Small intestine (tissue), 7 donors: ENCODE measurements around the gene KIF26B. TPM values are rescaled to one million over a fixed set of nuclear protein-coding genes. Genes with fewer than 3 reads are reported as not detected.
"Not testable (repeated sequence)": the region's sequence is repeated elsewhere in the genome, so short reads cannot be mapped to it uniquely, and the experiment has no call there.

Source experiments
- DNase-seq, 2 donors: peaks; one replicate each; pipeline versions ENCODE4 v3.0.0 to v3.0.0-alpha.2; 2013
- FAIRE-seq: peaks from 2 replicates; lab custom pipeline; 2012; peaks lifted over from hg19 to GRCh38; lab: Jason Lieb, UNC
- H3K27ac ChIP-seq, 3 donors: one replicate each; pipeline ENCODE4 v1.5.1; 2013; ENCODE audit warnings: low read length in 2 of 3, mild to moderate bottlenecking in 2 of 3, control low read depth in 1 of 3, inconsistent platforms in 1 of 3, low read depth in 1 of 3, moderate library complexity in 1 of 3
- H3K27me3 ChIP-seq, 3 donors: one replicate each; pipeline ENCODE4 v1.6.1; 2013; ENCODE audit warnings: low read length in 3 of 3, inconsistent platforms in 1 of 3; ENCODE audit not compliant: control insufficient read depth in 3 of 3, insufficient read depth in 3 of 3
- H3K36me3 ChIP-seq, 3 donors: one replicate each; pipeline ENCODE4 v1.6.1; 2013; ENCODE audit warnings: low read length in 3 of 3, inconsistent platforms in 1 of 3, low read depth in 1 of 3, mild to moderate bottlenecking in 1 of 3, moderate library complexity in 1 of 3; ENCODE audit not compliant: control insufficient read depth in 3 of 3, insufficient read depth in 2 of 3
- H3K4me1 ChIP-seq, 3 donors: one replicate each; pipeline ENCODE4 v1.6.1; 2013; ENCODE audit warnings: low read length in 2 of 3, inconsistent platforms in 1 of 3, low read depth in 1 of 3, mild to moderate bottlenecking in 1 of 3, moderate library complexity in 1 of 3; ENCODE audit not compliant: control insufficient read depth in 3 of 3, insufficient read depth in 2 of 3
- H3K4me3 ChIP-seq, 3 donors: one replicate each; pipeline ENCODE4 v1.5.1; 2013; ENCODE audit warnings: low read length in 3 of 3, control low read depth in 1 of 3, inconsistent platforms in 1 of 3, low read depth in 1 of 3, mild to moderate bottlenecking in 1 of 3, moderate library complexity in 1 of 3
- H3K9me3 ChIP-seq, 2 donors: one replicate each; pipeline ENCODE4 v1.6.1; 2013; ENCODE audit warnings: low read depth in 1 of 2, low read length in 1 of 2; ENCODE audit not compliant: control insufficient read depth in 2 of 2, insufficient read depth in 1 of 2
- WGBS, 3 donors: extraction: QIAGEN DNeasy Blood & Tissue Kit; methylation state at CpG; one replicate each; pipeline ENCODE4 v1.1.7; 2013; 5-methylcytosine and 5-hydroxymethylcytosine counted together
- polyA plus RNA-seq, 4 donors: library from polyadenylated mRNA; stranded (reverse) in 3 of 4; unstranded in 1 of 4; fragments of 200-250 nt in 3 of 4; fragments of 120-200 nt in 1 of 4; gene quantifications; one replicate each; pipeline versions ENCODE4 v1.2.1 to v1.2.3, GENCODE V29; 2013
- donor health status: healthy with polysubstance abuse.
- donor health status: control.
- donor health status: control.
- donor health status: Bipolar disorder and iron deficiency.
- donor health status: healthy.

The KIF26B gene
- polyA plus RNA-seq, 4 donors, result 0.27 to 4.0 (median 1.3) TPM; not detected in 1

DNA sequence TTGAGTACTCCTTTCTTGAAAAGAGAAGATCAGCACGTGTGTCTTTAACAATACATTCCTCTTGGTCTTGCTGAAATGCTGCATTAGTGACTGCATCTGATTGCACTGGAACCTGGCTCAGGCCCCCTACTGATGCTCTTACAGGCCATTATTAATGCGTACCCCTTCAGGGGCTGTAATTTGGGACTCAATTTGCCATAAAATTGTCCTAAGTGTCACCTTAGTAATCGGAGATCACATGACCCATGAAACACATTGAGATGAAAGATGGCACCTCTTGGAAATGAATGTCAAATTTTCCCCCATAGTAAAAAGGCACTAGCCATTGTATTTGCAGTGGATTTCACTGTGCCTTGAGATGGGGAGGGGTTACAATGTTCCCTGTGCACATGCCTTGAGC is 563.3 kb downstream of the KIF26B start:
- Histone ChIP-seq H3K4me1 (no peaks in the 10 kb centered on the region), H3K36me3 (no peaks in the 10 kb centered on the region), H3K27ac (no peak overlapping the region), H3K9me3 (no peaks in the 10 kb centered on the region), H3K27me3 (no peaks in the 10 kb centered on the region), H3K4me3 (no peak overlapping the region)
- FAIRE-seq (no peak), DNase-seq (no peak)
- WGBS, 3 donors, result 84 to 90% (median 88%) methylated on average over 3 of the region's 3 CpGs

DNA sequence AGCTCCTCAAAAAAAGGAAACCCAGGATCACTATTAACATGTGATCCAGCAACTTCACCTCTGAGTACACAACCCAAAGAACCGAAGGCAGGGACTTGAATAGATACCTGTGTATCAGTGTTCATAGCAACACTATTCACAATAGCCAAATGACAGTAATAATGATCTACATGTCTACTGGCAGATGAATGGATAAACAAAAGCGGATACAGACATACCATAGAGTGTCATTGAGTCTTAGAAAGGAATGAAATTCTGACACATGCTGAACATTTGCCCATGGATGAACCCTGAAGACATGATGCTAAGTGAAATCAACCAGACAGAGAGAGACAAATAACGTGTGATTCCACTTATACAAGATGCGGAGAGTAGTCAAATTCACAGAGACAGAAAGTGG is 564.2 kb downstream of the KIF26B start:
- Histone ChIP-seq H3K9me3 (no peaks in the 10 kb centered on the region), H3K4me3 (no peak overlapping the region), H3K27ac (no peak overlapping the region), H3K4me1 (no peaks in the 10 kb centered on the region), H3K36me3 (no peaks in the 10 kb centered on the region), H3K27me3 (no peaks in the 10 kb centered on the region)
- WGBS, 3 donors, result 94% methylated on average over 4 of the region's 4 CpGs
- FAIRE-seq (no peak), DNase-seq (no peak)

DNA sequence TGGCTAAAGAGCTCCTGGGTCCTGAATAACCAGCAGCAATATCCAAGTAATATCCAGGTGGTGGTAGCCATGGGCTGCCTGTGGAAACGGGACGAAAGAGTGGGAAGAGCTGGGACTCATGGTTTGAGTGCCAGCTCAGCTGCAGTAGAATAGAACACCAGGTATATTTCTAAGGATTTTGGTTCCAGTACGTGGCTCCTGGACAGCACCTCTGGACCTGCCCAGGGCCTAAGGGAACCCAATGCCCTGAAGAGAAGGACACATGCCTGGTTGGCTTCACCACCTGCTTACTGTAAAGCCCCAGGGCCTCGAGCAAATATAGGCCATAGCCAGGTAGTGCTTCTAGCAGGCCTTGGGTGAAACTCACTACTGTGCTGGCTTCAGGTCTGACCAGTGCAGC is 566.7 kb downstream of the KIF26B start:
- WGBS, 3 donors, result 72 to 91% (median 79%) methylated on average over 4 of the region's 4 CpGs

DNA sequence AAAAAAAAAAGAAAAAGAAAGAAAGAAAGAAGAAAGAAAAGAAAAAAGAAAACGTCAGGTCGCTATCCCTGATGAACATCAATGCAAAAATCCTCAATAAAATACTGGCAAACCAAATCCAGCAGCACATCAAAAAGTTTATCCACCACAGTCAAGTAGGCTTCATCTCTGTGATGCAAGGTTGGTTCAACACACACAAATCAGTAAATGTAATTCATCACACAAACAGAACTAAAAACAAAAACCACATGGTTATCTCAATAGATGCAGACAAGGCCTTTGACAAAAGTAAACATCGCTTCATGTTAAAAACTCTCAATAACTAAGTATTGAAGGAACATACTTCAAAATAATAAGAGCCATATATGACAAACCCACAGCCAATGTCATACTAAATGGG is 573.2 kb downstream of the KIF26B start:
- H3K27ac ChIP-seq, H3K4me1 ChIP-seq, FAIRE-seq, H3K9me3 ChIP-seq, DNase-seq, H3K4me3 ChIP-seq, H3K27me3 ChIP-seq, H3K36me3 ChIP-seq: not testable (repeated sequence)
- 92 to 96% (median 94%) methylated on average over 3 of the region's 3 CpGs for WGBS, 3 donors

More for the DNA sequence above, 566.7 kb downstream of the KIF26B start:
- no peak for DNase-seq
- no peaks in the 10 kb centered on the region for H3K4me1 ChIP-seq
- no peak for FAIRE-seq
- H3K27ac ChIP-seq, result no peak overlapping the region
- no peaks in the 10 kb centered on the region for H3K27me3 ChIP-seq
- H3K36me3 ChIP-seq, result no peaks in the 10 kb centered on the region
- peaks cover 0 to 3% of the 10 kb centered on the region in 2 donors for H3K9me3 ChIP-seq
- no peak overlapping the region for H3K4me3 ChIP-seq

DNA sequence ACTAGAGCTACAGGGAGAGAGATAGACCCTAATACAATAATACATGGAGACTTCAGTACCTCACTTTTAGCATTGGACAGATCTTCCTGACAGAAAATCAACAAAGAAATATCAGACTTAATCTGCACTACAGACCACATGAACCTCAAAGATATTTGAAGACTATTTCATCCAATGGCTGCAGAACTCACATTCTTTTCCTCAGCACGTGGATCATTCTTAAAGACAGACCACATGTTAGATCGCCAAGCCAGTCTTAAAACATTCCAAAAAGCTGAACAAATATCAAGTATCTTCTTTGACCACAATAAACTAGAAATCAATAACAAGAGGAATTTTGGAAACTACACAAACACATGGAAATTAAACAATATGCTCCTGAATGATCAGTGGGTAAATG is 576.0 kb downstream of the KIF26B start:
- no peaks in the 10 kb centered on the region for H3K27me3 ChIP-seq
- H3K27ac ChIP-seq, result no peak overlapping the region
- H3K36me3 ChIP-seq, result no peaks in the 10 kb centered on the region
- DNase-seq (no peak), FAIRE-seq (no peak)
- no peak overlapping the region for H3K4me3 ChIP-seq
- no peaks in the 10 kb centered on the region for H3K4me1 ChIP-seq
- WGBS, 3 donors, result 79 to 85% (median 83%) methylated on average over 2 of the region's 2 CpGs
- peaks cover 0 to 3% of the 10 kb centered on the region in 2 donors for H3K9me3 ChIP-seq

DNA sequence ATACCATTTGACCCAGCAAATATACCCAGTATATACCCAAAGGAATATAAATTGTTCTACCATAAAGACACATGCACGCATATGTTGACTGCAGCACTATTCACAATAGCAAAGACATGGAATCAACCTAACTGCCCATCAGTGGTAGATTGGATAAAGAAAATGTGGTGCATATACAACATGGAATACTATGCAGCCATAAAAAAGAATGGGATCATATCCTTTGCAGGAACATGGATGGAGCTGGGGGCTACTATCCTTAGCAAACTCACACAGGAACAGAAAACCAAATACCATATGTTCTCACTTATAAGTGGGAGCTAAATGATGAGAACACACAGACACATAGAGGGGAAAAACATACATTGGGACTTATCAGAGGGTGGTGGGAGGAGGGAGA is 585.6 kb downstream of the KIF26B start:
- H3K27me3 ChIP-seq, FAIRE-seq, H3K4me1 ChIP-seq, H3K4me3 ChIP-seq, H3K9me3 ChIP-seq, H3K27ac ChIP-seq, H3K36me3 ChIP-seq, DNase-seq: not testable (repeated sequence)
- WGBS, 3 donors, result 94 to 97% (median 96%) methylated on average over 1 of the region's 1 CpG

DNA sequence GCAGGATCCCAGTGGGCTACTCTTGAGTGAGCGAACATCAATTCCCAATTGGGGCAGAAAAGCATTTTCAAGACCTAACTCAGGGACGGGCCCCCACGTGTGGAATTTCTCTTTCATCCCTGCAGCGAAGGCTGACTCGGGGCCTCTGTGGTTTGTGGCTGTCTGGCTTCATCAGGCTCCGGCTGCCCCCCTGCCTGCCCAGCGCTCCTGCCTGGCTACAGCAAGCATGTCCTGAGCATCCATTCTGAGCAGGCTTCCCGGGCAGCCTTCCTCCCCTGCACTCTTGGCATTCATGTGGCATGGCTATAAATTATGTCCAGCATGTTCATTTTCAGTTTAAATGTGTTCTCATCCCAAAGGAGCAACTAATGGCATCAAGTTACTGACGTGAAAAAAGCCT is 588.1 kb downstream of the KIF26B start:
- no peaks in the 10 kb centered on the region for H3K36me3 ChIP-seq
- no peaks in the 10 kb centered on the region for H3K9me3 ChIP-seq
- 74 to 87% (median 81%) methylated on average over 9 of the region's 9 CpGs for WGBS, 3 donors
- H3K4me1 ChIP-seq, result no peaks in the 10 kb centered on the region
- H3K4me3 ChIP-seq, result no peak overlapping the region
- FAIRE-seq (no peak), DNase-seq (no peak)
- no peak overlapping the region for H3K27ac ChIP-seq
- no peaks in the 10 kb centered on the region for H3K27me3 ChIP-seq

DNA sequence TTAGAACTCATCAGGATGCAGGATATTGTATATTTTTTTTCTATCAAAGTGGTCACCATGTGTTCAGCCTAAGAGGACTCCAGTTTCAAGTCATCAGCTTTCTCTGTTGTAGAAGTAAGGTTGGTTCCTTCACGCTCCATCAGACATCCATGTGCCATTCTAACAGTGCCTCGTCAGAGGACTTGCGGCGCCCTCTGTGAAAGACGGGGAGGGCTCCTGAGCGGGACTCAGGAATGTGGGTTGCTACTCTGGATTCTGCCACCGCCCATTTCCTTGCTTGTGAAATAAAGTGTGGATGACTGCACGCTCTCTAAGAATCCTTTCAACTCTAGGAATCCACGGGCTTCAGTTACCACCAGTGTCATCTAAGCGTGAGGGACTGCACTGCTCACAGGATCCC is 593.5 kb downstream of the KIF26B start:
- Histone ChIP-seq H3K36me3 (no peaks in the 10 kb centered on the region), H3K4me1 (no peaks in the 10 kb centered on the region), H3K27ac (no peak overlapping the region), H3K9me3 (no peaks in the 10 kb centered on the region), H3K4me3 (no peak overlapping the region), H3K27me3 (no peaks in the 10 kb centered on the region)
- no peak for FAIRE-seq
- WGBS, 3 donors, result 74 to 87% (median 78%) methylated on average over 10 of the region's 10 CpGs
- DNase-seq, result no peak

DNA sequence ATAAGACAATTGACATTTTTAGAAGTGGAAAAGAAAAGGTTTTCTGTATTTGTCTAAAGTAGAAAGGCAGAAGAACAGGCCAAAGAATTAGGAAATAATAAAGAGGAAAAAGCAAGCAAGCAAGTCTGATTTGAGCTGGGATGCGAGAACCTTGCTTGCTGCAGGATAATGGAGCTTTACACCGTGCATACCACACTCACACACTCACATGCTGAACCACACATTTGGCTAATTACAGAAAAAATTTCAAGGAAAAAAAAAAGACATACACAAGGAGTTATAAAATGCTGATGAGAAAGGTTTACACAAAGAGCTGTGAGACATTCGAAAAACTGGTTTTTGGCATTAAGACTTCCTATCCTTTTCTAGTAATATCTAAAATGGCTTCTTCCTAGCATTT is 593.9 kb downstream of the KIF26B start:
- 81 to 94% (median 93%) methylated on average over 3 of the region's 3 CpGs for WGBS, 3 donors
- Histone ChIP-seq H3K4me3 (no peak overlapping the region), H3K4me1 (no peaks in the 10 kb centered on the region), H3K27me3 (no peaks in the 10 kb centered on the region), H3K9me3 (no peaks in the 10 kb centered on the region), H3K27ac (no peak overlapping the region), H3K36me3 (no peaks in the 10 kb centered on the region)
- DNase-seq (no peak), FAIRE-seq (no peak)
